SH-SY5Y (cell line): ENCODE results near the gene SPDEF.

Experiments used
- GATA2 ChIP-seq: IDR thresholded peaks from 2 replicates; pipeline ENCODE4 v1.6.1; 2011; ENCODE audit warnings: mild to moderate bottlenecking, low read depth, low read length
- GATA3 ChIP-seq: IDR thresholded peaks from 2 replicates; pipeline ENCODE4 v1.6.1; 2011; ENCODE audit warnings: low read depth, mild to moderate bottlenecking, low read length, moderate library complexity

SPDEF gene

GRCh38 chr6:34547701-34548644 is 8.2 kb downstream of the SPDEF start:
- TF ChIP-seq GATA2, result no peak
- TF ChIP-seq GATA3, result no peak

GRCh38 chr6:34546551-34547321 is 9.4 kb downstream of the SPDEF start:
- no peak for TF ChIP-seq GATA3
- TF ChIP-seq GATA2, result no peak

- no peak for TF ChIP-seq GATA3
- no peak for TF ChIP-seq GATA2
Observed at GRCh38 chr6:34544776-34545471, 11.2 kb downstream of the SPDEF start.

GRCh38 chr6:34544052-34544604 is 12.0 kb downstream of the SPDEF start:
- TF ChIP-seq GATA3 (no peak), GATA2 (no peak)

- no peak for TF ChIP-seq GATA2
- TF ChIP-seq GATA3, result no peak
Observed at GRCh38 chr6:34543421-34543820, 12.7 kb downstream of the SPDEF start.

- TF ChIP-seq GATA2 (no peak), GATA3 (no peak)
Observed at GRCh38 chr6:34540841-34541240, 15.3 kb downstream of the SPDEF start.

GRCh38 chr6:34540222-34540621 is 15.9 kb downstream of the SPDEF start:
- no peak for TF ChIP-seq GATA2
- TF ChIP-seq GATA3, result no peak

GRCh38 chr6:34539181-34539580 is 16.9 kb downstream of the SPDEF start:
- TF ChIP-seq GATA3, result no peak
- no peak for TF ChIP-seq GATA2

- TF ChIP-seq GATA3 (no peak), GATA2 (no peak)
Observed at GRCh38 chr6:34538581-34538980, 17.5 kb downstream of the SPDEF start.

- TF ChIP-seq GATA3 (no peak), GATA2 (no peak)
Observed at GRCh38 chr6:34537922-34538550, 18.1 kb downstream of the SPDEF start.

GRCh38 chr6:34536959-34537848 is 18.9 kb downstream of the SPDEF start:
- TF ChIP-seq GATA3 (no peak), GATA2 (no peak)

GRCh38 chr6:34536251-34536958 is 19.7 kb downstream of the SPDEF start:
- TF ChIP-seq GATA2 (no peak), GATA3 (no peak)

- TF ChIP-seq GATA3, result no peak
- no peak for TF ChIP-seq GATA2
Observed at GRCh38 chr6:34535646-34536045, 20.5 kb downstream of the SPDEF start.
